H9 (cell line): ENCODE measurements around the gene SLC29A1. TPM values are rescaled to one million over a fixed set of nuclear protein-coding genes. Genes with fewer than 3 reads are reported as not detected.

Source experiments
- DNase-seq: peaks from one replicate; pipeline ENCODE4 v3.0.0-alpha.2; 2017
- H2AFZ ChIP-seq: one replicate; pipeline ENCODE4 v1.6.1; 2013; ENCODE audit warnings: mild to moderate bottlenecking, low read length, control low read depth, moderate library complexity
- H2AK5ac ChIP-seq: 2 replicates; pipeline ENCODE4 v1.6.1; 2013; ENCODE audit warnings: low read length, control low read depth, mixed read lengths; ENCODE audit not compliant: insufficient read length
- H2BK120ac ChIP-seq: one replicate; pipeline ENCODE4 v1.6.1; 2013; ENCODE audit warnings: low read depth, mild to moderate bottlenecking, low read length, control low read depth, inconsistent platforms; ENCODE audit not compliant: poor library complexity, severe bottlenecking
- H2BK12ac ChIP-seq: 2 replicates; pipeline ENCODE4 v1.6.1; 2013; ENCODE audit warnings: low read length, control low read depth, mixed read lengths, low read depth; ENCODE audit not compliant: insufficient read length
- H2BK15ac ChIP-seq: 2 replicates; pipeline ENCODE4 v1.6.1; 2013; ENCODE audit warnings: low read depth, low read length, control low read depth
- H2BK20ac ChIP-seq: one replicate; pipeline ENCODE4 v1.6.1; 2013; ENCODE audit warnings: low read depth, mild to moderate bottlenecking, low read length, control low read depth, inconsistent platforms; ENCODE audit not compliant: poor library complexity, severe bottlenecking
- H2BK5ac ChIP-seq: 2 replicates; pipeline ENCODE4 v1.6.1; 2013; ENCODE audit warnings: low read length, control low read depth, mixed read lengths; ENCODE audit not compliant: insufficient read length
- H3K14ac ChIP-seq: 2 replicates; pipeline ENCODE4 v1.6.1; 2013; ENCODE audit warnings: low read length, control low read depth; ENCODE audit not compliant: insufficient read depth
- H3K18ac ChIP-seq: 2 replicates; pipeline ENCODE4 v1.6.1; 2013; ENCODE audit warnings: low read depth, mild to moderate bottlenecking, mixed read lengths, low read length, control low read depth; ENCODE audit not compliant: insufficient read length
- H3K23ac ChIP-seq: 2 replicates; pipeline ENCODE4 v1.6.1; 2013; ENCODE audit warnings: low read length, control low read depth, mixed read lengths, low read depth; ENCODE audit not compliant: insufficient read length
- H3K23me2 ChIP-seq: 2 replicates; pipeline ENCODE4 v1.6.1; 2013; ENCODE audit warnings: low read depth, mild to moderate bottlenecking, mixed read lengths, low read length, control low read depth; ENCODE audit not compliant: insufficient read length, poor library complexity, severe bottlenecking
- H3K27ac ChIP-seq: 2 replicates; pipeline ENCODE4 v1.5.1; 2013; ENCODE audit warnings: low read length, control low read depth, mixed read lengths, low read depth; ENCODE audit not compliant: insufficient read length
- H3K27me3 ChIP-seq: 2 replicates; pipeline ENCODE4 v1.6.1; 2013; ENCODE audit warnings: low read length, control low read depth, inconsistent platforms; ENCODE audit not compliant: insufficient read depth
- H3K4ac ChIP-seq: 2 replicates; pipeline ENCODE4 v1.6.1; 2013; ENCODE audit warnings: low read depth, mild to moderate bottlenecking, control low read depth, inconsistent platforms, low read length, moderate library complexity
- H3K4me1 ChIP-seq: 2 replicates; pipeline ENCODE4 v1.6.1; 2013; ENCODE audit warnings: low read length, control low read depth, inconsistent platforms; ENCODE audit not compliant: insufficient read depth
- H3K4me2 ChIP-seq: 2 replicates; pipeline ENCODE4 v1.6.1; 2013; ENCODE audit warnings: low read length, control low read depth, mixed read lengths; ENCODE audit not compliant: insufficient read length, insufficient read depth
- H3K56ac ChIP-seq: 2 replicates; pipeline ENCODE4 v1.6.1; 2013; ENCODE audit warnings: low read depth, mild to moderate bottlenecking, mixed read lengths, low read length, control low read depth; ENCODE audit not compliant: insufficient read length
- H3K79me1 ChIP-seq: 2 replicates; pipeline ENCODE4 v1.6.1; 2013; ENCODE audit warnings: low read depth, mild to moderate bottlenecking, moderate library complexity, low read length, control low read depth, inconsistent platforms; ENCODE audit not compliant: insufficient read depth, poor library complexity, severe bottlenecking
- H3K79me2 ChIP-seq: 2 replicates; pipeline ENCODE4 v1.6.1; 2013; ENCODE audit warnings: low read length, control low read depth, inconsistent platforms; ENCODE audit not compliant: insufficient read depth
- H3K9ac ChIP-seq: 2 replicates; pipeline ENCODE4 v1.6.1; 2013; ENCODE audit warnings: low read length, control low read depth, mixed read lengths; ENCODE audit not compliant: insufficient read length; ENCODE audit errors: extremely low read depth
- H3K9me3 ChIP-seq: one replicate; pipeline ENCODE4 v1.6.1; 2013; ENCODE audit warnings: low read depth, low read length, inconsistent platforms; ENCODE audit not compliant: control insufficient read depth
- H3T11ph ChIP-seq: one replicate; pipeline ENCODE4 v1.6.1; 2013; ENCODE audit warnings: mild to moderate bottlenecking, low read length, control low read depth, inconsistent platforms
- H4K20me1 ChIP-seq: one replicate; pipeline ENCODE4 v1.6.1; 2013; ENCODE audit not compliant: control insufficient read depth, insufficient read length, insufficient read depth
- H4K5ac ChIP-seq: 2 replicates; pipeline ENCODE4 v1.6.1; 2013; ENCODE audit warnings: low read depth, mild to moderate bottlenecking, mixed read lengths, low read length, control low read depth; ENCODE audit not compliant: insufficient read length
- H4K8ac ChIP-seq: replicated peaks from 2 replicates; pipeline ENCODE4 v1.6.1; 2013; ENCODE audit warnings: low read length, control low read depth, mixed read lengths, low read depth; ENCODE audit not compliant: insufficient read length
- H4K91ac ChIP-seq: 2 replicates; pipeline ENCODE4 v1.6.1; 2013; ENCODE audit warnings: low read depth, mild to moderate bottlenecking, moderate library complexity, mixed read lengths, low read length, control low read depth; ENCODE audit not compliant: insufficient read length
- H3K27ac Mint-ChIP-seq, 3 experiments: 2 replicates in 2 of 3; 3 replicates in 1 of 3; pipeline ENCODE4 v1.8.0; 2020 to 2021; ENCODE audit warnings: mixed read lengths in 3 of 3, mild to moderate bottlenecking in 1 of 3, moderate library complexity in 1 of 3
- H3K27me3 Mint-ChIP-seq: 2 replicates; pipeline ENCODE4 v1.8.0; 2021; ENCODE audit warnings: low read depth, mild to moderate bottlenecking, moderate library complexity, mixed read lengths
- H3K36me3 Mint-ChIP-seq, 3 experiments: 2 replicates in 2 of 3; 3 replicates in 1 of 3; pipeline ENCODE4 v1.8.0; 2020 to 2021; ENCODE audit warnings: low read depth in 3 of 3, mixed read lengths in 3 of 3; ENCODE audit not compliant: insufficient read depth in 1 of 3
- H3K4me1 Mint-ChIP-seq, 2 experiments: 2 replicates each; pipeline ENCODE4 v1.8.0; 2020; ENCODE audit warnings: mixed read lengths in 2 of 2
- H3K4me3 Mint-ChIP-seq, 2 experiments: 2 replicates in 1 of 2; 3 replicates in 1 of 2; pipeline ENCODE4 v1.8.0; 2020 to 2021; ENCODE audit warnings: mild to moderate bottlenecking in 2 of 2, mixed read lengths in 2 of 2, moderate library complexity in 1 of 2
- H3K9me3 Mint-ChIP-seq, 2 experiments: 2 replicates in 1 of 2; 3 replicates in 1 of 2; pipeline ENCODE4 v1.8.0; 2020; ENCODE audit warnings: mild to moderate bottlenecking in 2 of 2, mixed read lengths in 2 of 2, moderate library complexity in 1 of 2
- CTCF ChIP-seq: fragments of 200-600 bp; sonication (generic); conservative IDR thresholded peaks from 3 replicates; pipeline ENCODE4 v1.8.0; 2021; ENCODE audit warnings: antibody characterized with exemption, mild to moderate bottlenecking
- WGBS: extraction: QIAGEN DNeasy Blood & Tissue Kit; methylation state at CpG from one replicate; pipeline ENCODE4 v1.1.7; 2013; ENCODE audit warnings: missing lambda C conversion rate, low lambda C conversion rate, mixed read lengths; ENCODE audit not compliant: insufficient read length; ENCODE audit errors: extremely low coverage; 5-methylcytosine and 5-hydroxymethylcytosine counted together
- total RNA-seq: library from RNA; stranded (reverse); gene quantifications from 2 replicates; pipeline ENCODE4 v1.2.1, GENCODE V29; 2021

SLC29A1 gene
- total RNA-seq, 1 experiment from 2014 or later: 124 TPM

GRCh38 chr6:44262467-44263353 lies 39.3 kb downstream of the SLC29A1 start:
- Histone ChIP-seq H3K23ac (no peak overlapping the region), H3K4me2 (no peak overlapping the region), H3K14ac (no peak overlapping the region), H3K18ac (no peak overlapping the region), H3K79me1 (no peaks in the 10 kb centered on the region), H2BK12ac (no peak overlapping the region), H3K79me2 (no peaks in the 10 kb centered on the region), H4K8ac (no peak overlapping the region), H3K56ac (no peak overlapping the region), H3K9ac (no peak overlapping the region), H3K9me3 (no peaks in the 10 kb centered on the region), H4K91ac (no peak overlapping the region), H2AFZ (no peak overlapping the region), H2BK20ac (no peak overlapping the region), H3K27ac (no peak overlapping the region), H2AK5ac (no peak overlapping the region), H3K27me3 (no peaks in the 10 kb centered on the region), H3K23me2 (peaks cover 15% of the 10 kb centered on the region), H4K20me1 (no peaks in the 10 kb centered on the region), H3K4me1 (no peaks in the 10 kb centered on the region; the same call in 1 of the 2 replicates), H3T11ph (no peak overlapping the region), H2BK5ac (no peak overlapping the region), H4K5ac (no peak overlapping the region), H2BK120ac (no peak overlapping the region), H3K4ac (no peak overlapping the region), H2BK15ac (no peak overlapping the region)
- peaks cover 0 to 17% (median 9%) of the 10 kb centered on the region in 3 experiments; a peak in 6 of 7 replicates for H3K36me3 Mint-ChIP-seq
- no peak for DNase-seq
- peak overlapping the region in 1 of 3 experiments; percentile 91; a peak in 3 of 7 replicates for H3K27ac Mint-ChIP-seq
- peaks cover 33 to 35% of the 10 kb centered on the region in 2 experiments for H3K4me1 Mint-ChIP-seq
- no peaks in the 10 kb centered on the region; a peak in 1 of 5 replicates for H3K9me3 Mint-ChIP-seq
- peak overlapping the region; percentile 79 to 88; a peak in 4 of 5 replicates for H3K4me3 Mint-ChIP-seq
- H3K27me3 Mint-ChIP-seq: peaks cover 6% of the 10 kb centered on the region
- no CpG with 5 or more reads among the region's 7 CpGs for WGBS
- TF ChIP-seq CTCF: no peak
